ENCODE measurements around the gene TTI1.

Gene TTI1

GRCh38 chr20:38054647-38055046, 21.4 kb upstream of the TTI1 start:
- DNase-seq (ENCODE audit: low spot score) = no peak

GRCh38 chr20:38052870-38053269, 19.6 kb upstream of the TTI1 start:
- DNase-seq (ENCODE audit: low spot score) = no peak

GRCh38 chr20:38050686-38051085, 17.4 kb upstream of the TTI1 start:
- peak; percentile 14 for DNase-seq (ENCODE audit: low spot score)

- DNase-seq (ENCODE audit: low spot score) = no peak
Observed at GRCh38 chr20:38049800-38050199, 16.5 kb upstream of the TTI1 start.

- no peak for DNase-seq (ENCODE audit: low spot score)
Observed at GRCh38 chr20:38046572-38046971, 13.3 kb upstream of the TTI1 start.

GRCh38 chr20:38044685-38045084, 11.4 kb upstream of the TTI1 start:
- no peak for DNase-seq (ENCODE audit: low spot score)

- peak; percentile 53 for DNase-seq (ENCODE audit: low spot score)
Observed at GRCh38 chr20:38043512-38044300, 10.4 kb upstream of the TTI1 start.

- no peak for DNase-seq (ENCODE audit: low spot score)
Observed at GRCh38 chr20:38040276-38040675, 7.0 kb upstream of the TTI1 start.

- DNase-seq (ENCODE audit: low spot score) = no peak
Observed at GRCh38 chr20:38036366-38036765, 3.1 kb upstream of the TTI1 start.

- no peak for DNase-seq (ENCODE audit: low spot score)
Observed at GRCh38 chr20:38034961-38035360, 1.7 kb upstream of the TTI1 start.

- DNase-seq (ENCODE audit: low spot score) = no peak
Observed at GRCh38 chr20:38034108-38034649, 923 bp upstream of the TTI1 start.

GRCh38 chr20:38032585-38033329, 499 bp downstream of the TTI1 start:
- peak; percentile 62 for DNase-seq (ENCODE audit: low spot score)

- DNase-seq (ENCODE audit: low spot score) = no peak
Observed at GRCh38 chr20:38031957-38032356, 1.3 kb downstream of the TTI1 start.

GRCh38 chr20:38029453-38029852, 3.8 kb downstream of the TTI1 start:
- no peak for DNase-seq (ENCODE audit: low spot score)

- no peak for DNase-seq (ENCODE audit: low spot score)
Observed at GRCh38 chr20:38024496-38024895, 8.8 kb downstream of the TTI1 start.

- no peak for DNase-seq (ENCODE audit: low spot score)
Observed at GRCh38 chr20:38023181-38024001, 9.9 kb downstream of the TTI1 start.

GRCh38 chr20:38021087-38021772, 12.0 kb downstream of the TTI1 start:
- DNase-seq (ENCODE audit: low spot score) = no peak

GRCh38 chr20:38018385-38018784, 14.9 kb downstream of the TTI1 start:
- no peak for DNase-seq (ENCODE audit: low spot score)

- DNase-seq (ENCODE audit: low spot score) = no peak
Observed at GRCh38 chr20:38017959-38018358, 15.3 kb downstream of the TTI1 start.

- no peak for DNase-seq (ENCODE audit: low spot score)
Observed at GRCh38 chr20:38013887-38014286, 19.4 kb downstream of the TTI1 start.

- DNase-seq (ENCODE audit: low spot score) = no peak
Observed at GRCh38 chr20:38012332-38012731, 20.9 kb downstream of the TTI1 start.

- DNase-seq (ENCODE audit: low spot score) = no peak
Observed at GRCh38 chr20:38011696-38012095, 21.6 kb downstream of the TTI1 start.

All from CD4-positive, alpha-beta T cell treated with Interleukin-2 at 100 ng/mL for 4 hours (primary cell).